Adrenal gland (tissue), 19 donors: ENCODE data around the gene CBX4. TPM values are rescaled to one million over a fixed set of nuclear protein-coding genes. Genes with fewer than 3 reads are reported as not detected.

Experiments used
- DNase-seq, 7 donors: peaks; one replicate each; pipeline ENCODE4 v3.0.0-alpha.2; 2019 to 2020
- H3K27ac ChIP-seq, 5 donors: fragments of 200-600 bp; sonication (generic) in 4 of 5; 1 replicate in 3 of 5; 2 replicates in 2 of 5; pipeline versions ENCODE4 v1.5.1 to v1.8.0; 2016 to 2020; ENCODE audit warnings: mild to moderate bottlenecking in 1 of 5
- H3K27me3 ChIP-seq: fragments of 200-600 bp; 2 replicates; pipeline ENCODE4 v1.8.0; 2021
- H3K36me3 ChIP-seq, 2 donors: fragments of 200-600 bp; replicated peaks in 1 of 2; 1 replicate in 1 of 2; 2 replicates in 1 of 2; pipeline versions ENCODE4 v1.5.1 to v1.8.0; 2018 to 2022
- H3K4me1 ChIP-seq, 2 donors: fragments of 200-600 bp; replicated peaks in 1 of 2; 1 replicate in 1 of 2; 2 replicates in 1 of 2; pipeline versions ENCODE4 v1.5.1 to v1.8.0; 2018 to 2021
- H3K4me3 ChIP-seq, 4 donors: fragments of 200-600 bp; sonication (generic) in 3 of 4; one replicate each; pipeline ENCODE4 v1.5.1; 2016 to 2018
- H3K9me3 ChIP-seq, 3 donors: fragments of 200-600 bp; sonication (generic) in 1 of 3; replicated peaks in 1 of 3; 1 replicate in 2 of 3; 2 replicates in 1 of 3; pipeline versions ENCODE4 v1.5.1 to v1.8.0; 2016 to 2021
- CTCF ChIP-seq, 6 experiments: fragments of 450-650 bp in 4 of 6; fragments of 200-600 bp in 2 of 6; sonication (generic) in 1 of 6; IDR thresholded peaks; 1 replicate in 5 of 6; 2 replicates in 1 of 6; pipeline versions ENCODE4 v1.5.1 to v1.8.0; 2016 to 2021; ENCODE audit warnings: antibody characterized with exemption in 6 of 6, mild to moderate bottlenecking in 2 of 6, moderate library complexity in 1 of 6
- POLR2A ChIP-seq, 2 donors: fragments of 450-650 bp; IDR thresholded peaks; one replicate each; pipeline ENCODE4 v1.6.1; 2017; ENCODE audit warnings: antibody characterized with exemption in 2 of 2, mild to moderate bottlenecking in 2 of 2, moderate library complexity in 1 of 2
- WGBS, 4 donors: extraction: QIAGEN DNeasy Blood & Tissue Kit in 2 of 4; methylation state at CpG; one replicate each; pipeline versions ENCODE4 v1.1.5 to v1.1.7; 2013 to 2017; 5-methylcytosine and 5-hydroxymethylcytosine counted together
- intact Hi-C, 2 donors: fragments of 100-400 bp; cut with DNase I; formaldehyde crosslinking; loops; one replicate each; pipeline versions ENCODE4 v1.14.1 to v1.15.0; 2022 to 2023
- long read RNA-seq, 10 donors: library from polyadenylated mRNA in 3 of 10; unstranded in 2 of 10; stranded (forward) in 1 of 10; transcript quantifications; one replicate each; pipeline ENCODE4 v2.0.0 and lab custom pipeline, GENCODE V29; 2021 to 2026
- polyA plus RNA-seq, 3 donors: library from polyadenylated mRNA; stranded (reverse); fragments of 200-250 nt in 2 of 3; fragments of 350-450 nt in 1 of 3; fragmentation: Illumina TruSeq in 1 of 3; extraction: RNeasy Lipid Tissue Mini Kit (QIAGEN cat#74804) in 1 of 3; gene quantifications; one replicate each; pipeline ENCODE4 v1.2.3, GENCODE V29; 2013 to 2014
- total RNA-seq, 9 donors: library from RNA; depleted of rRNA in 4 of 9; stranded (reverse); fragments of >200 nt in 4 of 9; fragments of 120-200 nt in 1 of 9; fragmentation: NEBNext Ultra II Directional in 1 of 9; extraction: Animal tissue kit (Norgen Biotek cat#: 25700) in 1 of 9; gene quantifications; one replicate each; pipeline versions ENCODE4 v1.1.0 to v1.2.4, GENCODE V29; 2013 to 2023
- donor health status: healthy with polysubstance abuse.
- donor health status: Bipolar disorder and iron deficiency.
- donor health status: DM: yes; HTN: yes; CAD: no.
- donor health status: DM: no; HTN: no; CAD: no.
- donor health status: DM: no; HTN: no; CAD: no.
- donor health status: DM: yes; HTN: yes; CAD: no.

CBX4 gene
- 10 to 100 TPM; 15.1 to 39.3 (median 23.7) TPM for total RNA-seq
- polyA plus RNA-seq: 10 to 100 TPM in 1 of 3 donors, 1 to 10 TPM in 2; 5.4 to 10.1 (median 7.6) TPM
- long read RNA-seq, donor 1, transcript CBX4-201 (5 exons, 2,664 nt): major isoform, 10 of 10 reads
- long read RNA-seq, donor 1, partial matches to known transcripts: 0 of 10 reads
- long read RNA-seq, donor 1, other reads (novel, unspliced or antisense): 0 of 10 reads
- long read RNA-seq, donor 2, transcript CBX4-201 (5 exons, 2,664 nt): major isoform, 8 of 8 reads
- long read RNA-seq, donor 2, partial matches to known transcripts: 0 of 8 reads
- long read RNA-seq, donor 2, other reads (novel, unspliced or antisense): 0 of 8 reads
- long read RNA-seq, donor 3, partial matches to known transcripts: 0 of 1 reads
- long read RNA-seq, donor 3, other reads (novel, unspliced or antisense): 0 of 1 reads
- long read RNA-seq, donor 4, partial matches to known transcripts: 1 of 1 reads
- long read RNA-seq, donor 4, other reads (novel, unspliced or antisense): 0 of 1 reads
- long read RNA-seq, donor 5, transcript CBX4-201 (5 exons, 2,664 nt): major isoform, 48 of 61 reads
- long read RNA-seq, donor 5, partial matches to known transcripts: 2 of 61 reads
- long read RNA-seq, donor 5, other reads (novel, unspliced or antisense): 11 of 61 reads
- long read RNA-seq, donor 6: 0 reads
- long read RNA-seq, donor 7, transcript CBX4-201 (5 exons, 2,664 nt): major isoform, 10 of 10 reads
- long read RNA-seq, donor 7, partial matches to known transcripts: 0 of 10 reads
- long read RNA-seq, donor 7, other reads (novel, unspliced or antisense): 0 of 10 reads
- long read RNA-seq, donor 8, transcript CBX4-201 (5 exons, 2,664 nt): major isoform, 7 of 7 reads
- long read RNA-seq, donor 8, partial matches to known transcripts: 0 of 7 reads
- long read RNA-seq, donor 8, other reads (novel, unspliced or antisense): 0 of 7 reads
- long read RNA-seq, donor 9, partial matches to known transcripts: 0 of 4 reads
- long read RNA-seq, donor 9, other reads (novel, unspliced or antisense): 0 of 4 reads
- long read RNA-seq, donor 10, partial matches to known transcripts: 0 of 2 reads
- long read RNA-seq, donor 10, other reads (novel, unspliced or antisense): 0 of 2 reads

- peaks cover 0 to 7% of the 10 kb centered on the region in 2 donors for H3K36me3 ChIP-seq
- peak; percentile 95 to 98 (median 97) for DNase-seq
- no peaks in the 10 kb centered on the region for H3K9me3 ChIP-seq
- peak in 5 of 6 experiments; percentile 48 to 86 (median 63) for TF ChIP-seq CTCF (IDR thresholded peaks at IDR 0.05)
- peak; percentile 89 to 96 for TF ChIP-seq POLR2A (IDR thresholded peaks at IDR 0.05)
- H3K4me1 ChIP-seq: peaks cover 38 to 66% of the 10 kb centered on the region in 2 donors
- peak within 1 kb of the TSS; percentile 78 to 99 (median 95) for H3K27ac ChIP-seq
- 0 to 4% (median 1%) methylated on average over 5 to 98 of the region's 103 CpGs for WGBS, 4 donors
- peaks cover 34% of the 10 kb centered on the region for H3K27me3 ChIP-seq
- intact Hi-C loops: loop anchor here (2.0 to 10.0 kb wide), 5 partner anchors 37 to 153 kb away; no protein-coding TSS in a partner anchor
- H3K4me3 ChIP-seq: peak within 1 kb of the TSS; percentile 49 to 96 (median 74)
Measured at GRCh38 chr17:79839356-79840268, at the start of gene CBX4. CBX4 (minus strand) TSS chr17:79839440; CDS start chr17:79839251, 189 bp downstream.

GRCh38 chr17:79888009-79888540 lies 48.8 kb upstream of the CBX4 start:
- WGBS, 4 donors: 82 to 92% (median 88%) methylated on average over 17 of the region's 17 CpGs
- Histone ChIP-seq H3K27me3 (peaks cover 8% of the 10 kb centered on the region), H3K27ac (no peak overlapping the region), H3K36me3 (no peaks in the 10 kb centered on the region), H3K9me3 (no peaks in the 10 kb centered on the region), H3K4me1 (peaks cover 0 to 3% of the 10 kb centered on the region in 2 donors), H3K4me3 (no peak overlapping the region)
- no peak for DNase-seq
- no peak for TF ChIP-seq CTCF (IDR thresholded peaks at IDR 0.05)
- no peak for TF ChIP-seq POLR2A (IDR thresholded peaks at IDR 0.05)
- intact Hi-C loops: no loop called here

DNA sequence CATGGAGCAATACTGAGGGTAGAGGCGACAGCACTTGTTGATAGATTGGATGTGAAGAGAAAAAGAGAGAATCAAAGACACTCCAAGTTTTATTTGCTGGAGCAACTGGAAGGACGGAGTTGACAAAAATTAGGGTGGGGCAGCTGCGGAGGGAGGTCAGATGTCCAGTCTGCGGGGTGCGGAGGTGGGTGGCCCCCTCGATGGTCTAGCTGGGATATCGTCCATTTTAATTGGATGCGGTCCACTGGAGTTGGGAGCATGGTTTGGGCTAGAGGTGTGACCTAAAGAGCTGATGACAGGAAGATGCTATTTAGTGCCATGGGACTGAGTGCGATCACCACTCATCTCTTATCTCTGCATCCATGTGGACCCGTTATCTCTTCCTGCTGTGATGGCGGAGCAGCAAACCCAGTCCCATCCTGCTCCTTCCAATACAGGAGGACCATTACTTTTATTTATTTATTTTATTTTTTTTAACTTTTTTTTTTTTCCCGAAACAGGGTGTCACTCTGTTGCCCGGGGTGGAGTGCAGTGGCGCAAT lies 48.3 kb upstream of the CBX4 start:
- Histone ChIP-seq H3K27me3 (peaks cover 8% of the 10 kb centered on the region), H3K27ac (no peak overlapping the region), H3K9me3 (no peaks in the 10 kb centered on the region), H3K4me1 (peaks cover 0 to 3% of the 10 kb centered on the region in 2 donors), H3K4me3 (no peak overlapping the region), H3K36me3 (no peaks in the 10 kb centered on the region)
- WGBS, 4 donors: 83 to 89% (median 86%) methylated on average over 14 of the region's 14 CpGs
- intact Hi-C loops: no loop called here
- no peak for DNase-seq
- no peak for TF ChIP-seq CTCF (IDR thresholded peaks at IDR 0.05)
- no peak for TF ChIP-seq POLR2A (IDR thresholded peaks at IDR 0.05)
